Endothelial cell of umbilical vein (primary cell): ENCODE results near the gene NUMBL. TPM values are rescaled to one million over a fixed set of nuclear protein-coding genes. Genes with fewer than 3 reads are reported as not detected.

ENCODE experiments used
- BruUV-seq: library from RNA; stranded (reverse); fragments of 400-500 nt; replicated peaks from 2 replicates; lab custom pipeline; 2021; lab: Mats Ljungman, UMichigan
- CTCF ChIA-PET: fragments of 300-600, 350-600 bp; sonication (Branson Sonifier 250); formaldehyde crosslinking; loops from one replicate; lab custom pipeline; 2021; ENCODE audit warnings: antibody characterized with exemption, inconsistent platforms; lab: Charles Lee
- POLR2A ChIA-PET: fragments of 300-600, 350-600 bp; sonication (Branson Sonifier 250); formaldehyde crosslinking; loops from one replicate; lab custom pipeline; 2021; ENCODE audit warnings: antibody characterized with exemption, inconsistent platforms; lab: Charles Lee
- DNase-seq: peaks from one replicate; pipeline ENCODE4 v3.0.0-alpha.2; 2011; ENCODE audit warnings: low read depth, low spot score
- FAIRE-seq: peaks from 2 replicates; lab custom pipeline; 2011; peaks lifted over from hg19 to GRCh38; lab: Jason Lieb, UNC
- H2AFZ ChIP-seq: 2 replicates; pipeline ENCODE4 v1.6.0; 2012; ENCODE audit warnings: low read depth, low read length, control low read depth, inconsistent platforms
- H3K27ac ChIP-seq: 2 replicates; pipeline ENCODE4 v1.5.1; 2011; ENCODE audit warnings: low read depth, mild to moderate bottlenecking, control low read depth, low read length, moderate library complexity; ENCODE audit not compliant: insufficient read depth
- H3K27me3 ChIP-seq, 2 experiments: 2 replicates each; pipeline versions ENCODE4 v1.6.0 to v1.6.1; 2011; ENCODE audit warnings: low read length in 2 of 2, mixed read lengths in 1 of 2; ENCODE audit not compliant: control insufficient read depth in 2 of 2, insufficient read depth in 2 of 2
- H3K36me3 ChIP-seq, 2 experiments: 2 replicates in 1 of 2; 3 replicates in 1 of 2; pipeline ENCODE4 v1.5.1; 2011; ENCODE audit warnings: low read length in 2 of 2, mild to moderate bottlenecking in 1 of 2, moderate library complexity in 1 of 2; ENCODE audit not compliant: control insufficient read depth in 2 of 2, insufficient read depth in 2 of 2; ENCODE audit errors: extremely low read depth in 1 of 2
- H3K4me1 ChIP-seq: 3 replicates; pipeline ENCODE4 v1.5.1; 2011; ENCODE audit warnings: mild to moderate bottlenecking, low read length; ENCODE audit not compliant: control insufficient read depth, insufficient read depth; ENCODE audit errors: extremely low read depth
- H3K4me2 ChIP-seq: 2 replicates; pipeline ENCODE4 v1.6.1; 2011; ENCODE audit warnings: low read length, control low read depth, mixed read lengths; ENCODE audit not compliant: insufficient read depth
- H3K4me3 ChIP-seq, 3 experiments: fragments of 200-600 bp in 1 of 3; sonication (generic), shearing (Covaris generic) in 1 of 3; replicated peaks in 1 of 3; 2 replicates each; pipeline ENCODE4 v1.5.1; 2011 to 2016; ENCODE audit warnings: control low read depth in 3 of 3, low read length in 3 of 3, mild to moderate bottlenecking in 2 of 3, inconsistent platforms in 1 of 3, low read depth in 1 of 3, moderate library complexity in 1 of 3; ENCODE audit not compliant: insufficient read depth in 1 of 3
- H3K79me2 ChIP-seq: 2 replicates; pipeline ENCODE4 v1.6.0; 2012; ENCODE audit warnings: low read length, inconsistent platforms; ENCODE audit not compliant: control insufficient read depth, insufficient read depth
- H3K9ac ChIP-seq: replicated peaks from 2 replicates; pipeline ENCODE3; 2011; ENCODE audit warnings: low read length, control low read depth; ENCODE audit not compliant: insufficient read depth; ENCODE audit errors: extremely low read depth
- H3K9me1 ChIP-seq: replicated peaks from 3 replicates; pipeline ENCODE4 v1.6.0; 2011; ENCODE audit warnings: mild to moderate bottlenecking, low read length; ENCODE audit not compliant: control insufficient read depth, insufficient read depth; ENCODE audit errors: extremely low read depth
- H3K9me3 ChIP-seq: replicated peaks from 2 replicates; pipeline ENCODE4 v1.5.1; 2012; ENCODE audit warnings: low read length, inconsistent platforms; ENCODE audit not compliant: control insufficient read depth, insufficient read depth
- H4K20me1 ChIP-seq: replicated peaks from 2 replicates; pipeline ENCODE3; 2011; ENCODE audit warnings: mild to moderate bottlenecking, low read length; ENCODE audit not compliant: control insufficient read depth, insufficient read depth; ENCODE audit errors: extremely low read depth
- EZH2 ChIP-seq: IDR thresholded peaks from 2 replicates; pipeline ENCODE4 v1.6.1; 2012; ENCODE audit warnings: borderline replicate concordance, low read depth, mild to moderate bottlenecking, moderate library complexity, low read length, inconsistent platforms; ENCODE audit not compliant: severe bottlenecking
- FOS ChIP-seq: IDR thresholded peaks from 2 replicates; pipeline ENCODE4 v1.6.1; 2011; ENCODE audit warnings: mild to moderate bottlenecking, low read length, moderate library complexity, borderline replicate concordance; ENCODE audit not compliant: insufficient read depth
- GATA2 ChIP-seq: IDR thresholded peaks from 2 replicates; pipeline ENCODE4 v1.7.0; 2011; ENCODE audit warnings: low read depth, mild to moderate bottlenecking, moderate library complexity, mixed read lengths, low read length; ENCODE audit not compliant: insufficient read length, insufficient read depth
- JUN ChIP-seq: IDR thresholded peaks from 2 replicates; pipeline ENCODE4 v1.6.1; 2011; ENCODE audit warnings: borderline replicate concordance, low read depth; ENCODE audit not compliant: insufficient read length, insufficient read depth
- MAX ChIP-seq: IDR thresholded peaks from 2 replicates; pipeline ENCODE4 v1.6.1; 2011; ENCODE audit not compliant: insufficient read depth, insufficient read length
- MYC ChIP-seq: IDR thresholded peaks from one replicate; pipeline ENCODE4 v1.6.1; 2011; ENCODE audit warnings: mild to moderate bottlenecking, low read depth, low read length
- POLR2A ChIP-seq: IDR thresholded peaks from 2 replicates; pipeline ENCODE4 v1.6.1; 2012; ENCODE audit warnings: low read depth, mild to moderate bottlenecking, control low read depth, low read length
- POLR2AphosphoS5 ChIP-seq: IDR thresholded peaks from 2 replicates; pipeline ENCODE4 v1.6.1; 2012; ENCODE audit warnings: low read depth, mild to moderate bottlenecking, control low read depth, low read length, moderate library complexity; ENCODE audit not compliant: insufficient read depth
- dilution Hi-C: fragments of 300-500 bp; cut with MboI; formaldehyde crosslinking; loops from one replicate; pipeline ENCODE4 v1.15.0; 2019; ENCODE audit warnings: low sequenced_read_pairs; ENCODE audit not compliant: extremely low pct_ligation_motif_present
- intact Hi-C: fragments of 100-400 bp; cut with micrococcal nuclease; formaldehyde crosslinking; loops from one replicate; pipeline ENCODE4 v1.10.0; 2022
- polyA plus RNA-seq, 4 experiments: library from polyadenylated mRNA; depleted of rRNA in 3 of 4; stranded (reverse) in 3 of 4; unstranded in 1 of 4; fragments of >200 nt; gene quantifications; 2 replicates each; pipeline versions ENCODE4 v1.2.1 to v1.2.3, GENCODE V29; 2011 to 2012; ENCODE audit warnings: missing spikeins in 1 of 4
- total RNA-seq: library from RNA; stranded (reverse); gene quantifications from 2 replicates; pipeline ENCODE4 v1.2.3, GENCODE V29; 2021
- TF ChIP-seq, protein P1 (sequence below), 2 donors: IDR thresholded peaks; 1 replicate in 1 of 2; 2 replicates in 1 of 2; pipeline ENCODE4 v1.5.1; 2011; ENCODE audit warnings: low read length in 2 of 2, mild to moderate bottlenecking in 2 of 2, moderate library complexity in 2 of 2, control low read depth in 1 of 2, inconsistent platforms in 1 of 2, low read depth in 1 of 2; ENCODE audit not compliant: insufficient read depth in 1 of 2; ENCODE audit errors: extremely low read depth in 1 of 2

The NUMBL gene
- total and polyA plus RNA-seq, 2 donors (not counting 3 experiments of a cell fraction or from before 2014, with no cell fraction given) = 21.5 to 46.7 TPM

DNA sequence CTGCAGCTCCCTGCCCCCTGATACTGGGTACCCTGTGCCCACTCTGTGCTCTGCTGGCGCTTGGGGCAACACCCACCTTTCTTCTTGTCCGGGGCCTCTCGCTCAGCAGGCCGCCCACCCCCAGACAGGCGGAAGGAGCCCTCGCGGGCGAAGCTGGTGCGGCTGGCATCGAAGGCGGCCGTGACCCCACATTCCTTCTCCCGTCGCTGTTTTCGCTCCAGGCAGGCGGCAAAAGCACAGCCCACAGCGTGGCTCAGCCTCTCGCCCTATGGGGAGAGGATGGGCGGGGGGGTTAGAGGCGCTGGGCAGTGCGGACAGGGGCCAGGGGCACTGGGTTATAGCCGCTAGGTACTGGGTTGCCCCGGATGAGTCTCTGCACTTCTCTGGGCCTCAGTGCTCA lies 13.3 kb downstream of the NUMBL start:
- H3K9me3 ChIP-seq = no peaks in the 10 kb centered on the region
- peaks cover 18 to 45% of the 10 kb centered on the region in 2 experiments for H3K36me3 ChIP-seq
- DNase-seq (no peak), FAIRE-seq (no peak)
- no peak overlapping the region for H3K4me3 ChIP-seq
- dilution Hi-C loops = no loop called here
- no TSS peak for BruUV-seq
- H3K4me2 ChIP-seq = no peak overlapping the region
- H3K79me2 ChIP-seq = no peaks in the 10 kb centered on the region
- H3K4me1 ChIP-seq = no peaks in the 10 kb centered on the region
- H3K27ac ChIP-seq = no peak overlapping the region
- no peak overlapping the region for H3K9ac ChIP-seq
- TF ChIP-seq, protein P1, sequence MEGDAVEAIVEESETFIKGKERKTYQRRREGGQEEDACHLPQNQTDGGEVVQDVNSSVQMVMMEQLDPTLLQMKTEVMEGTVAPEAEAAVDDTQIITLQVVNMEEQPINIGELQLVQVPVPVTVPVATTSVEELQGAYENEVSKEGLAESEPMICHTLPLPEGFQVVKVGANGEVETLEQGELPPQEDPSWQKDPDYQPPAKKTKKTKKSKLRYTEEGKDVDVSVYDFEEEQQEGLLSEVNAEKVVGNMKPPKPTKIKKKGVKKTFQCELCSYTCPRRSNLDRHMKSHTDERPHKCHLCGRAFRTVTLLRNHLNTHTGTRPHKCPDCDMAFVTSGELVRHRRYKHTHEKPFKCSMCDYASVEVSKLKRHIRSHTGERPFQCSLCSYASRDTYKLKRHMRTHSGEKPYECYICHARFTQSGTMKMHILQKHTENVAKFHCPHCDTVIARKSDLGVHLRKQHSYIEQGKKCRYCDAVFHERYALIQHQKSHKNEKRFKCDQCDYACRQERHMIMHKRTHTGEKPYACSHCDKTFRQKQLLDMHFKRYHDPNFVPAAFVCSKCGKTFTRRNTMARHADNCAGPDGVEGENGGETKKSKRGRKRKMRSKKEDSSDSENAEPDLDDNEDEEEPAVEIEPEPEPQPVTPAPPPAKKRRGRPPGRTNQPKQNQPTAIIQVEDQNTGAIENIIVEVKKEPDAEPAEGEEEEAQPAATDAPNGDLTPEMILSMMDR (IDR thresholded peaks at IDR 0.05; ENCODE audit: extremely low read depth in 1 of 2, insufficient read depth in 1 of 2, low read depth in 1 of 2, low read length in 2 of 2) = no peak
- TF ChIP-seq POLR2A (no peak), MAX (no peak), FOS (no peak), GATA2 (no peak), POLR2AphosphoS5 (no peak), MYC (no peak), JUN (no peak), EZH2 (no peak)
- ChIA-PET POLR2A (no interaction called here), CTCF (no interaction called here)
- no peaks in the 10 kb centered on the region for H4K20me1 ChIP-seq
- H3K9me1 ChIP-seq = no peaks in the 10 kb centered on the region
- no peak overlapping the region for H2AFZ ChIP-seq
- intact Hi-C loops = no loop called here
- no peaks in the 10 kb centered on the region for H3K27me3 ChIP-seq
